Measurements from ENCODE around the gene CNPY3. TPM values are rescaled to one million over a fixed set of nuclear protein-coding genes. Genes with fewer than 3 reads are reported as not detected.

The CNPY3 gene
- total and polyA plus RNA-seq, 2 of the 13 experiments (the other 11 are each of a cell fraction or from before 2014, with no cell fraction given): 42.3 to 60.2 TPM

DNA sequence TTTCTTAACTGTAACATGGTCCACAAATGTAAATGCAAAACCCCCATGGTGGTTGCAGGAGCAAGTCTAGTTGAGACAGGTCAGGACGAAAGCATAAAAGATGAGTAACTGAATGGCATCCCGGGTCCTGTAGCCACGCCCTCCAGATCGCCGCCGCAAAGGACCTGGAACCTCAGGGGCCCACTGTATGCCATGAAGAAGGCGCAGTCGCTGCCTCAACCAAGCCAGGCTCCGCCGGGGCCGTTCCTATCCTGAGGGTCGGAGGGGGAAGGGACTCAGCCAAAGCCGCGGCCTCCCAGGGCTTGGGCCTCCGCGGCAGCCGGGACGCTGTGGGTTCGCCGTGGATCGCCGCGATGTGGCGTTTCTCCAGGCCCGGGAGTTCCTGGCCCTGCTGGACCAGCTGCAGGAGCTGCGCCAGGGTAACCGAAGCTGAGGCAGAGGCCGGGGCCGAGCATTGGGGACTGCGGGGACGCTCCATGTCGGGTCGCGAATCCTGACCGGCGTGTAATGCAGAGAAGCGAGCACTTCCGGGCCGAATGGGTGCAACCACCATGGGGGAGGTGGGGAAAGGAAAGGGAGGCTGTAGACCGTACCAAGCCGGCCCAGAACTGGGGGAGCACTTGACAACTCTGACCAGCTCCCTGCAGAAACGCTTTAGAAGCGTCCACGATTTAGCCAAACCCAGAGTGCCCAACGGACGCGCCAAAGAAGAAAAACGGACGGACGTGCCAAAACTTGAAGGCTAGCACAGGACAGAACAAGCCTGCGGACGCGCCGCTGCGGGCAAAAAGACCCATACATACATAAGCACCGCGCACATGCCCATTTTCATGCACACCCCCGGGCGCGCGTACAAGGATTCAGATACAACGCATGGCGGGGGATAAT lies 38.7 kb upstream of the CNPY3 start (continued):
- TF ChIP-seq, protein P1, sequence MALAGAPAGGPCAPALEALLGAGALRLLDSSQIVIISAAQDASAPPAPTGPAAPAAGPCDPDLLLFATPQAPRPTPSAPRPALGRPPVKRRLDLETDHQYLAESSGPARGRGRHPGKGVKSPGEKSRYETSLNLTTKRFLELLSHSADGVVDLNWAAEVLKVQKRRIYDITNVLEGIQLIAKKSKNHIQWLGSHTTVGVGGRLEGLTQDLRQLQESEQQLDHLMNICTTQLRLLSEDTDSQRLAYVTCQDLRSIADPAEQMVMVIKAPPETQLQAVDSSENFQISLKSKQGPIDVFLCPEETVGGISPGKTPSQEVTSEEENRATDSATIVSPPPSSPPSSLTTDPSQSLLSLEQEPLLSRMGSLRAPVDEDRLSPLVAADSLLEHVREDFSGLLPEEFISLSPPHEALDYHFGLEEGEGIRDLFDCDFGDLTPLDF (CRISPR knock-in tag; IDR thresholded peaks at IDR 0.05): peak; percentile 69
- TF ChIP-seq KDM3A (CRISPR knock-in tag; IDR thresholded peaks at IDR 0.05; ENCODE audit: low read depth) (peak; percentile 98), RARA (CRISPR knock-in tag; IDR thresholded peaks at IDR 0.05) (no peak), RFX1 (IDR thresholded peaks at IDR 0.05) (no peak), AKAP8 (CRISPR knock-in tag; IDR thresholded peaks at IDR 0.05) (peak; percentile 97), LCORL (IDR thresholded peaks at IDR 0.05) (no peak), LCORL (CRISPR knock-in tag; IDR thresholded peaks at IDR 0.05) (peak; percentile 65; the same call in 1 of the 2 replicates), BRCA1 (CRISPR knock-in tag; IDR thresholded peaks at IDR 0.05) (peak; percentile 34; the same call in 1 of the 2 replicates), ZNF446 (CRISPR knock-in tag; IDR thresholded peaks at IDR 0.05) (peak; percentile 94), ZNF564 (CRISPR knock-in tag; IDR thresholded peaks at IDR 0.05) (peak; percentile 94), ZNF260 (CRISPR knock-in tag; IDR thresholded peaks at IDR 0.05; ENCODE audit: borderline replicate concordance, low read depth) (0 out of 2 replicates have a peak, but pooled peaks have one; percentile 76), ZNF788 (CRISPR knock-in tag; IDR thresholded peaks at IDR 0.05; ENCODE audit: borderline replicate concordance) (peak; percentile 96), ARID2 (CRISPR knock-in tag; IDR thresholded peaks at IDR 0.05; ENCODE audit: borderline replicate concordance) (peak; percentile 95), RARG (CRISPR knock-in tag; IDR thresholded peaks at IDR 0.05; ENCODE audit: low read depth) (no peak; the same call in 1 of the 2 replicates), AGO2 (optimal IDR thresholded peaks at IDR 0.05; ENCODE audit: low read depth, low read length) (peak; percentile 100), GTF2F1 (IDR thresholded peaks at IDR 0.05; ENCODE audit: low read length) (no peak), MXI1 (IDR thresholded peaks at IDR 0.05; ENCODE audit: borderline replicate concordance, low read depth, low read length) (peak; percentile 70; the same call in 1 of the 3 replicates)
- TF ChIP-seq, protein P2, sequence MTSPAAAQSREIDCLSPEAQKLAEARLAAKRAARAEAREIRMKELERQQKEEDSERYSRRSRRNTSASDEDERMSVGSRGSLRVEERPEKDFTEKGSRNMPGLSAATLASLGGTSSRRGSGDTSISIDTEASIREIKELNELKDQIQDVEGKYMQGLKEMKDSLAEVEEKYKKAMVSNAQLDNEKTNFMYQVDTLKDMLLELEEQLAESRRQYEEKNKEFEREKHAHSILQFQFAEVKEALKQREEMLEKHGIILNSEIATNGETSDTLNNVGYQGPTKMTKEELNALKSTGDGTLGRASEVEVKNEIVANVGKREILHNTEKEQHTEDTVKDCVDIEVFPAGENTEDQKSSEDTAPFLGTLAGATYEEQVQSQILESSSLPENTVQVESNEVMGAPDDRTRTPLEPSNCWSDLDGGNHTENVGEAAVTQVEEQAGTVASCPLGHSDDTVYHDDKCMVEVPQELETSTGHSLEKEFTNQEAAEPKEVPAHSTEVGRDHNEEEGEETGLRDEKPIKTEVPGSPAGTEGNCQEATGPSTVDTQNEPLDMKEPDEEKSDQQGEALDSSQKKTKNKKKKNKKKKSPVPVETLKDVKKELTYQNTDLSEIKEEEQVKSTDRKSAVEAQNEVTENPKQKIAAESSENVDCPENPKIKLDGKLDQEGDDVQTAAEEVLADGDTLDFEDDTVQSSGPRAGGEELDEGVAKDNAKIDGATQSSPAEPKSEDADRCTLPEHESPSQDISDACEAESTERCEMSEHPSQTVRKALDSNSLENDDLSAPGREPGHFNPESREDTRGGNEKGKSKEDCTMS (CRISPR knock-in tag; conservative IDR thresholded peaks at IDR 0.05): no peak
- TF ChIP-seq, protein P3, sequence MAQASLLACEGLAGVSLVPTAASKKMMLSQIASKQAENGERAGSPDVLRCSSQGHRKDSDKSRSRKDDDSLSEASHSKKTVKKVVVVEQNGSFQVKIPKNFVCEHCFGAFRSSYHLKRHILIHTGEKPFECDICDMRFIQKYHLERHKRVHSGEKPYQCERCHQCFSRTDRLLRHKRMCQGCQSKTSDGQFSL (CRISPR knock-in tag; IDR thresholded peaks at IDR 0.05): peak; percentile 6
- TF ChIP-seq, protein P4, sequence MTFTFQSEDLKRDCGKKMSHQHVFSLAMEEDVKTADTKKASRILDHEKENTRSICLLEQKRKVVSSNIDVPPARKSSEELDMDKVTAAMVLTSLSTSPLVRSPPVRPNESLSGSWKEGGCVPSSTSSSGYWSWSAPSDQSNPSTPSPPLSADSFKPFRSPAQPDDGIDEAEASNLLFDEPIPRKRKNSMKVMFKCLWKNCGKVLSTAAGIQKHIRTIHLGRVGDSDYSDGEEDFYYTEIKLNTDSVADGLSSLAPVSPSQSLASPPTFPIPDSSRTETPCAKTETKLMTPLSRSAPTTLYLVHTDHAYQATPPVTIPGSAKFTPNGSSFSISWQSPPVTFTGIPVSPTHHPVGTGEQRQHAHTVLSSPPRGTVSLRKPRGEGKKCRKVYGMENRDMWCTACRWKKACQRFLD (CRISPR knock-in tag; IDR thresholded peaks at IDR 0.05; ENCODE audit: borderline replicate concordance): peak; percentile 87; the same call in 1 of the 2 replicates
- TF ChIP-seq, protein P5, sequence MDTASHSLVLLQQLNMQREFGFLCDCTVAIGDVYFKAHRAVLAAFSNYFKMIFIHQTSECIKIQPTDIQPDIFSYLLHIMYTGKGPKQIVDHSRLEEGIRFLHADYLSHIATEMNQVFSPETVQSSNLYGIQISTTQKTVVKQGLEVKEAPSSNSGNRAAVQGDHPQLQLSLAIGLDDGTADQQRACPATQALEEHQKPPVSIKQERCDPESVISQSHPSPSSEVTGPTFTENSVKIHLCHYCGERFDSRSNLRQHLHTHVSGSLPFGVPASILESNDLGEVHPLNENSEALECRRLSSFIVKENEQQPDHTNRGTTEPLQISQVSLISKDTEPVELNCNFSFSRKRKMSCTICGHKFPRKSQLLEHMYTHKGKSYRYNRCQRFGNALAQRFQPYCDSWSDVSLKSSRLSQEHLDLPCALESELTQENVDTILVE (CRISPR knock-in tag; IDR thresholded peaks at IDR 0.05): peak; percentile 56; the same call in 1 of the 2 replicates
- TF ChIP-seq, protein P6, sequence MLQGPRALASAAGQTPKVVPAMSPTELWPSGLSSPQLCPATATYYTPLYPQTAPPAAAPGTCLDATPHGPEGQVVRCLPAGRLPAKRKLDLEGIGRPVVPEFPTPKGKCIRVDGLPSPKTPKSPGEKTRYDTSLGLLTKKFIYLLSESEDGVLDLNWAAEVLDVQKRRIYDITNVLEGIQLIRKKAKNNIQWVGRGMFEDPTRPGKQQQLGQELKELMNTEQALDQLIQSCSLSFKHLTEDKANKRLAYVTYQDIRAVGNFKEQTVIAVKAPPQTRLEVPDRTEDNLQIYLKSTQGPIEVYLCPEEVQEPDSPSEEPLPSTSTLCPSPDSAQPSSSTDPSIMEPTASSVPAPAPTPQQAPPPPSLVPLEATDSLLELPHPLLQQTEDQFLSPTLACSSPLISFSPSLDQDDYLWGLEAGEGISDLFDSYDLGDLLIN (CRISPR knock-in tag; IDR thresholded peaks at IDR 0.05; ENCODE audit: borderline replicate concordance): peak; percentile 17; the same call in 1 of the 2 replicates
